Measurements from ENCODE around the gene MDM1.

- TF ChIP-seq CTCF (conservative IDR thresholded peaks at IDR 0.05; ENCODE audit: low read length) (no peak), EZH2phosphoT487 (IDR thresholded peaks at IDR 0.05; ENCODE audit: borderline replicate concordance) (no peak)
These were observed 27.5 kb upstream of the MDM1 start for GRCh38 chr12:68359674-68360073.
